HG02870 (cell line): Measurements from ENCODE around the gene ANK2.

ENCODE experiments used
- ATAC-seq: cut with Tn5 transposase; IDR thresholded peaks from one replicate; pipeline ENCODE4 v1.9.1; 2021; ENCODE audit warnings: mild to moderate bottlenecking, moderate library complexity; ENCODE audit not compliant: unreplicated experiment

ANK2 gene

GRCh38 chr4:113325876-113326615, 276.6 kb downstream of the ANK2 start:
- no peak for ATAC-seq

GRCh38 chr4:113327494-113327893, 278.0 kb downstream of the ANK2 start:
- ATAC-seq = no peak

DNA sequence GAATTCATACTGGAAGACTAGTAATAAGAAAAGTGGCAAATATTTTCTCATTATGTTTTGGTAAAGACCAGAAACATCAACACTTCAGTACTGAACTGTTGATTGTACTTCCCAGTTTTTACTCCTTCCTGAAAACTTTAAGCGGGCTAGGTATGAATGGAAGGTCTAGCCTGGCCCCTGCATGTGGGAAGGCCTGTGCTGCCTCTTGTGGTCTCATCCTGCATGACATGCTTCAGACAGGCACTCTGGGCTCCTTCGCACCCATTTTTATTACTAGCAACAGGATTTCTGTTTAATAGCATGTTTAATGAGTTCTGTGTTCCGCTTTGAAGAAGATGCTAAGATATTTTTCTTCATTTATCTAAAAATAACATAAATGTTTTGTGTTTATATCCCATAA, 279.1 kb downstream of the ANK2 start:
- ATAC-seq = peak; percentile 55

- ATAC-seq = no peak
These were observed 280.7 kb downstream of the ANK2 start for GRCh38 chr4:113330200-113330599.

GRCh38 chr4:113331811-113332210, 282.4 kb downstream of the ANK2 start:
- ATAC-seq = no peak

DNA sequence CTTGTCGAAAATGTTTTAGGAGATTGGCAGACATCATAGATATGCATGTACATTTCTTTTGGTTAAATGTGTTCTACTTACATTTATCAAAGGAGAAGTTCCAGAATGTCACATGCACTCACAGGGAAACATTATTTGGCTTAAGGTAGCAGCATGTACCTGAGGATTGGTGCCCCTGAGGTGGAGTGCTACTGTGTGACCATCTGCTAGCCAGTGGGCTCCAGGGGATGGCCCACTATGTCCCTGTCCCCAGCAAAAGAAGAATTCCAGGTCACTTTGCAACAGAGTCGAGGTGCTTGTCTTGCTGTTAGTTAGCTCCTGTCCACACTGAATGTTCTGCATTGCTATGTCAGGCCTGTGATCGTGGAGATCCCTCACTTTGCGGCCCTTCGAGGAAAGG, 283.2 kb downstream of the ANK2 start:
- no peak for ATAC-seq

GRCh38 chr4:113335746-113336145, 286.3 kb downstream of the ANK2 start:
- no peak for ATAC-seq

DNA sequence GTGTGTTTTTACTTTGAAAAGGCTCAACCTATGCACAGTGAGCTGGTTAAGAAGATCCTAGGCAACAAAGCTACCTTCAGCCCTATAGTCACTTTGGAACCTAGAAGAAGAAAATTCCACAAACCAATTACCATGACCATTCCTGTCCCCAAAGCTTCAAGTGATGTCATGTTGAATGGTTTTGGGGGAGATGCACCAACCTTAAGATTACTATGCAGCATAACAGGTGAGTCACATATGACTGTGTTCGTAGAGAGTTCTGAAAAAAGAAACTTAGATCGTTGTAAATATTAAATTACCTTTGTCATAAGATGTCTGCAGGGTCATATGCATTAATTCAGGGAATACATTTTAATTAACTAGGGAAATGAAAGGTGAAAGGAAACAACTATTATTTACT, 287.1 kb downstream of the ANK2 start:
- no peak for ATAC-seq

DNA sequence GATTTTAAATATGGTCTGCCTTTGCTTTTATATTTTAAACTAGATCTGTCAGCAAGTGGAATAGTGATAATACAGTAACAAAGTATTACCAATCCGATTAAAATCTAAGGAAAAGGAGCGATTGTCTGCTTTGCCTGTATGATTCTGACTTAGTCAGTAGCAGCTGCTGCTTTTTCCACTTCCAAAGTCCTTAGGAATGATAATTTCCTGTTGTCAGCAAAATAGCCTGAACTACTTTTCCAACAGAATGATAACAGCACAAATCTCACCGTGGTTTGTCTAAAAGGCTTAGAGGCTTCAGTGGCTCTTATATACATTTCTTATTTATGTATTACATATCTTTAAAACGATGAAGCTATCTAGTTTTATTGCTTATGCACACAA, 290.0 kb downstream of the ANK2 start:
- no peak for ATAC-seq

DNA sequence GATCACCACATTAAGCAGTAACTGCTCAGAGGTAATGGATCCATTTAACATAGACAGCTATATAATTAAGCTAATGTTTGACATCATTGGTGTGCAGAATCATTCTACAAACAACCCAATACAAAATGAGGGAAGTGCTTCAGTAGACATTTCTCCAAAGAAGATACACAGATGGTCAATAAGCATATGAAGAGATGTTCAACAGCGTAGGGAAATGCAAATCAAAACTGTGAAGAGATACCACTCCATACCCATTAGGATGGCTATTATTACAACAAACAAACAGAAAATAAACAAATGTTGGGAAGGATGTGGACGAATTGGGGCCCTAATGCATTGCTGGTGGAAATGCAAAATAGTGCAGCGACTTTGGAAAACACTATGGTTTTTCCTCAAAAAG, 294.6 kb downstream of the ANK2 start:
- no peak for ATAC-seq

DNA sequence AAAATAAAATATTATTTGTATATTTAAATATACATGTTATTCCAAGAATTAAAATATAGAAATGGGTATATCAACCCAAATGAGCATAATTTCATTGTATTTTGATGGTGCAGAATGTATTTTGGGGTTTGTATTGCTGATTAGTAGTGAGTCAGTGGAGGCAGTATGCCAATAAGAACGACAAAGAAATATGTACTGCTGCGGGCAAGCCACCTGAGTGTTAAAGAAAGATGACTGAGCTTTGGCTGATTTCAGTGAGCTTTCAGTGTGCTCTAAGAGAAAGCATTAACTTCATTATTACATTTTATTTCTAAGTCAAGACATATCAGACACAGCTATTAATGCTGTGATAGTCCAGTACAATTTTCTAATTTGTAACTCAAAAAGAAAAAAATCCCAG, 297.8 kb downstream of the ANK2 start:
- no peak for ATAC-seq

DNA sequence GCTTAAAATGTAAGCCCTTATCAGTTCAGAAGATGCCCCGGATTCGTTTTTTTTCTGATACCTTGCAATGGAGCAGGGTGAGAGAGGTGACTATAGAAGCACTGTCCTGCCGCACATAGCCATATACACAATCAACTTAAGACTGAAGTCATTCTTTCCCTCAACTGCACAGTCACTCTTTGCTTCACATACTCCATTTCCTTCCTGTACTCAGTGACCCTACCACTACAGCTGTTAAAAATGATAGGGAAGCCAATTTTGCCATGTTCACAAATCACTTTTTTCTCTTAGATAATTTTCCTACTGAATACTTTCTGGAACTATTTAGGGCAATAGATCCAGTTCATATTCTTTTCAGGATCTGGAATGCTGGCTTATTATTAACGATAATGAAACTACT, 300.0 kb downstream of the ANK2 start:
- ATAC-seq = peak; percentile 66

GRCh38 chr4:113350576-113350975, 301.1 kb downstream of the ANK2 start:
- no peak for ATAC-seq

- ATAC-seq = peak; percentile 96
These were observed 306.3 kb downstream of the ANK2 start for GRCh38 chr4:113355550-113356371.

DNA sequence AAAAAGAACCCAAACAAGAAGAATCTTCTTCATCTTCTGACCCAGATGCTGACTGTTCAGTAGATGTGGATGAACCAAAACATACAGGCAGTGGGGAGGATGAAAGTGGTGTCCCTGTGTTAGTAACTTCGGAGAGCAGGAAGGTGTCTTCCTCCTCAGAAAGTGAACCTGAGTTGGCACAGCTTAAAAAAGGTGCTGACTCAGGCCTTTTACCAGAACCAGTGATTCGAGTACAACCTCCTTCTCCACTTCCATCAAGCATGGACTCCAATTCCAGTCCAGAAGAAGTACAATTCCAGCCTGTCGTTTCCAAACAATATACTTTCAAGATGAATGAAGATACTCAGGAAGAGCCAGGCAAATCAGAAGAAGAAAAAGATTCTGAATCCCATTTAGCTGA, 307.0 kb downstream of the ANK2 start:
- ATAC-seq = no peak

GRCh38 chr4:113358784-113359183, 309.3 kb downstream of the ANK2 start:
- no peak for ATAC-seq

DNA sequence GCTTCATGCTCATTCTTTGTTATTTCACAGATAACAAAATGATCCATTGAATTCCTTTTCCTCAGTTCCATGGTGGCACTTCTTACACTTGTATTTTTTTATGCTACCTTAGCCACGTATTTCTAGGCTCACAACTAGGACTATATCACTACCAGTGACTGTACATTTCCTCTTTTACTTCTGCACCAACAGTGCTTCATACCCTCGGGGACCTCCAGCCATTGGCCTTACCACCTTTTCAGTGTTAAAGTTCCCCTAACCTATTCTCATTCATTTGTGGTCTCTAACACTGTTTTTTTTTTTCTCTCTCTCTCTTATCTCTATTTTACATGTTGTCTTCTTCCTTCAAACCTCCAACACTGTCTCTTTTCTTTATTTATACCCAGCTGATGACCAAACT, 315.9 kb downstream of the ANK2 start:
- no peak for ATAC-seq

DNA sequence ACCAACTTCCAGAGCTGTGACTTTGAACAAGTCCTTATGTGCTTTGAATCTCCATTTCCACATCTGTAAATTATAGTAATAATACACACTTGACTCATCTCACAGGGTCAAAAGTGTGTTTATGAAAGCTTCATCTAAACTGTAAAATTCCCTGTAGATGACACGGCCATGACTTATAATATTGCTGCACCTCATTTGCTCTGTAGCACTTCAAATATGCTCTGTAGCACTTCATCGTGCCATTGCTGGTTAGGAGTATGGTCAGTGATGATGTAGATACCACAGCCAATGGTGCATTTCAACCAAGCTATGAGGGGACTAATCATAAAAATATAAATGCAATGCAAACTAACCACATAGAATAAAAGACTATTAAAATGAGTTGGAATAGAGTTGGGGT, 318.6 kb downstream of the ANK2 start:
- ATAC-seq = no peak

GRCh38 chr4:113371111-113371510, 321.7 kb downstream of the ANK2 start:
- ATAC-seq = no peak

DNA sequence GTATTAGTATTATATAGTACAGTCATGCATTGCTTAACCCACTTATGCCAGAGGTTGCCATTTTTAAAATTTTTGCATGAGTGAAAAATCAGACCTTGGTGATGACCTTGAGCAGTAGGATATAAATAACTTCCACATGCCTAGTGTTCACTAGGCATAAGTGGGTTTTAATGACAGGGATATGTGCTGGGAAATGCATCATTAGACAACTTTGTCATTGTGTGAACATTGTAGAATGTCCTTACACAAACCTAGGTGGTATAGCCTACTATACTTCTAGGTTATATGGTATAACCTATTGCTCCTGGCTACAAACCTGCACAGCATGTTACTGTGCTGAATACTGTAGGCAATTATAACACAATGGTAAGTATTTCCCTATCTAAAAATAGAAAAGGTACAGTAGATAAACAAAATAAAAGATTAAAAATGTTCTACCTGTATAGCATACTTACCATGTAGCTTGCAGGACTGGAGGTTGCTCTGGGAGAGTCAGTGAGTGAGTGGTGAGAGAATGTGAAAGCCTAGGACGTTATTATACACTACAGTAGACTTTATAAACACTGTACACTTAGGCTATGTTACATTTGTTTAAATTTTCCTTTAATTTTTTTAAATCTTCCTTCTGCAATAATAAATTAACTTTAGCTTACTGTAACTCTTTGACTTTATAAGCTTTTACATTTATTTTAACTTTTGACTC, 326.7 kb downstream of the ANK2 start:
- ATAC-seq = no peak

- no peak for ATAC-seq
These were observed 329.4 kb downstream of the ANK2 start for GRCh38 chr4:113378836-113379235.

GRCh38 chr4:113382704-113383103, 333.3 kb downstream of the ANK2 start:
- ATAC-seq = no peak
